Breast epithelium (tissue), 3 donors: ENCODE data around the gene SMURF1.

ENCODE experiments used
- POLR2A ChIP-seq: fragments of 450-650 bp; IDR thresholded peaks from one replicate; pipeline ENCODE4 v1.6.1; 2016; ENCODE audit warnings: antibody characterized with exemption, mild to moderate bottlenecking, moderate library complexity
- POLR2AphosphoS5 ChIP-seq, 3 donors: sonication (generic); formaldehyde crosslinking; IDR thresholded peaks; one replicate each; pipeline ENCODE4 v1.6.1; 2017; ENCODE audit warnings: antibody characterized with exemption in 3 of 3
- TF ChIP-seq, protein P1 (sequence below), 3 donors: fragments of 450-650 bp; IDR thresholded peaks; one replicate each; pipeline ENCODE4 v1.5.1; 2016 to 2017; ENCODE audit warnings: antibody characterized with exemption in 3 of 3, mild to moderate bottlenecking in 3 of 3, moderate library complexity in 3 of 3

GRCh38 chr7:99177165-99177564 is 33.3 kb upstream of the SMURF1 start:
- TF ChIP-seq, protein P1, sequence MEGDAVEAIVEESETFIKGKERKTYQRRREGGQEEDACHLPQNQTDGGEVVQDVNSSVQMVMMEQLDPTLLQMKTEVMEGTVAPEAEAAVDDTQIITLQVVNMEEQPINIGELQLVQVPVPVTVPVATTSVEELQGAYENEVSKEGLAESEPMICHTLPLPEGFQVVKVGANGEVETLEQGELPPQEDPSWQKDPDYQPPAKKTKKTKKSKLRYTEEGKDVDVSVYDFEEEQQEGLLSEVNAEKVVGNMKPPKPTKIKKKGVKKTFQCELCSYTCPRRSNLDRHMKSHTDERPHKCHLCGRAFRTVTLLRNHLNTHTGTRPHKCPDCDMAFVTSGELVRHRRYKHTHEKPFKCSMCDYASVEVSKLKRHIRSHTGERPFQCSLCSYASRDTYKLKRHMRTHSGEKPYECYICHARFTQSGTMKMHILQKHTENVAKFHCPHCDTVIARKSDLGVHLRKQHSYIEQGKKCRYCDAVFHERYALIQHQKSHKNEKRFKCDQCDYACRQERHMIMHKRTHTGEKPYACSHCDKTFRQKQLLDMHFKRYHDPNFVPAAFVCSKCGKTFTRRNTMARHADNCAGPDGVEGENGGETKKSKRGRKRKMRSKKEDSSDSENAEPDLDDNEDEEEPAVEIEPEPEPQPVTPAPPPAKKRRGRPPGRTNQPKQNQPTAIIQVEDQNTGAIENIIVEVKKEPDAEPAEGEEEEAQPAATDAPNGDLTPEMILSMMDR (IDR thresholded peaks at IDR 0.05), result no peak
- TF ChIP-seq POLR2AphosphoS5 (IDR thresholded peaks at IDR 0.05), result no peak
- no peak for TF ChIP-seq POLR2A
